K562 (cell line): ENCODE data around the gene ZFYVE28. TPM values are rescaled to one million over a fixed set of nuclear protein-coding genes. Genes with fewer than 3 reads are reported as not detected.

Experiments used
- BACH1 ChIP-seq: fragments of 200-800 bp; sonication (Bioruptor generic); IDR thresholded peaks from 2 replicates; pipeline ENCODE4 v1.6.1; 2016; ENCODE audit warnings: missing genetic modification characterization, missing compliant biosample characterization
- EGR1 ChIP-seq: fragments of 450-650 bp; conservative IDR thresholded peaks from 2 replicates; pipeline ENCODE4 v1.6.1; 2017; ENCODE audit warnings: mild to moderate bottlenecking
- ERF ChIP-seq: fragments of 450-650 bp; formaldehyde crosslinking; IDR thresholded peaks from 2 replicates; pipeline ENCODE4 v1.4.0; 2020; ENCODE audit warnings: mild to moderate bottlenecking, mixed read lengths
- ETV6 ChIP-seq, 3 experiments: fragments of 150-350 bp in 1 of 3; sonication (generic) in 1 of 3; formaldehyde crosslinking in 1 of 3; IDR thresholded peaks; 2 replicates each; pipeline versions ENCODE4 v1.6.1 to v1.8.0; 2014 to 2022; ENCODE audit warnings: borderline replicate concordance in 2 of 3, low read depth in 2 of 3, antibody characterized with exemption in 1 of 3, low read length in 1 of 3, mild to moderate bottlenecking in 1 of 3, missing genetic modification reagents in 1 of 3
- GABPA ChIP-seq: fragments of 200-800 bp; sonication (Bioruptor generic); conservative IDR thresholded peaks from 2 replicates; pipeline ENCODE4 v1.6.1; 2016; ENCODE audit warnings: low read depth, missing genetic modification characterization, missing compliant biosample characterization
- GTF2B ChIP-seq: IDR thresholded peaks from 2 replicates; pipeline ENCODE4 v1.6.1; 2011; ENCODE audit not compliant: insufficient read length; ENCODE audit errors: extremely low read depth
- JUN ChIP-seq, 2 experiments: sonication (generic) in 1 of 2; formaldehyde crosslinking in 1 of 2; IDR thresholded peaks; 2 replicates each; pipeline versions ENCODE4 v1.6.1 to v1.8.0; 2012 to 2022; ENCODE audit warnings: borderline replicate concordance in 2 of 2, mild to moderate bottlenecking in 2 of 2, improper control_type of control experiment in 1 of 2, low read depth in 1 of 2, low read length in 1 of 2, missing genetic modification reagents in 1 of 2
- MBD2 ChIP-seq: sonication (generic); IDR thresholded peaks from 2 replicates; pipeline ENCODE4 v1.6.1; 2016; ENCODE audit warnings: low read depth, borderline replicate concordance
- MEF2D ChIP-seq: conservative IDR thresholded peaks from 2 replicates; pipeline ENCODE4 v1.6.1; 2016; ENCODE audit warnings: low read depth, missing genetic modification characterization, missing compliant biosample characterization
- MIER1 ChIP-seq: fragments of 450-650 bp; IDR thresholded peaks from 2 replicates; pipeline ENCODE4 v1.6.1; 2016; ENCODE audit warnings: antibody characterized with exemption, mild to moderate bottlenecking, low read depth
- NFIC ChIP-seq: fragments of 450-650 bp; IDR thresholded peaks from 2 replicates; pipeline ENCODE4 v1.6.1; 2017; ENCODE audit warnings: mild to moderate bottlenecking, inconsistent platforms
- PRDM10 ChIP-seq: fragments of 450-650 bp; IDR thresholded peaks from 2 replicates; pipeline ENCODE4 v1.6.1; 2018; ENCODE audit not compliant: partially characterized antibody
- SMARCA4 ChIP-seq: fragments of 450-650 bp; IDR thresholded peaks from 2 replicates; pipeline ENCODE4 v1.6.1; 2016
- SMC3 ChIP-seq: conservative IDR thresholded peaks from 2 replicates; pipeline ENCODE4 v1.6.1; 2011; ENCODE audit warnings: low read depth, low read length, improper control_type of control experiment; ENCODE audit not compliant: insufficient read depth
- SNIP1 ChIP-seq: fragments of 450-650 bp; IDR thresholded peaks from 2 replicates; pipeline ENCODE4 v1.7.1; 2017; ENCODE audit warnings: low read depth, mild to moderate bottlenecking
- TFE3 ChIP-seq: fragments of 450-650 bp; formaldehyde crosslinking; IDR thresholded peaks from 2 replicates; pipeline ENCODE4 v1.4.0; 2020; ENCODE audit warnings: mild to moderate bottlenecking, mixed read lengths
- ZNF384 ChIP-seq: IDR thresholded peaks from 2 replicates; pipeline ENCODE4 v1.6.1; 2012; ENCODE audit warnings: low read depth, low read length, improper control_type of control experiment
- ZNF589 ChIP-seq: fragments of 200-800 bp; sonication (Bioruptor generic); IDR thresholded peaks from 2 replicates; pipeline ENCODE4 v1.6.1; 2016; ENCODE audit warnings: low read depth, missing genetic modification characterization, missing compliant biosample characterization
- polyA plus RNA-seq, 8 experiments: library from polyadenylated mRNA; depleted of rRNA in 4 of 8; stranded (reverse) in 5 of 8; unstranded in 3 of 8; fragments of >200 nt; fragmentation: Nextera tagmentation in 2 of 8; fragmentation: Illumina TruSeq in 1 of 8; extraction: Ambion mirVana in 2 of 8; extraction: Trizol in 1 of 8; gene quantifications; 2 replicates each; pipeline versions ENCODE4 v1.2.1 to v1.2.3, GENCODE V29; 2011 to 2014; ENCODE audit warnings: inconsistent platforms in 1 of 8, missing spikeins in 1 of 8
- total RNA-seq, 7 experiments: library from RNA; depleted of rRNA in 6 of 7; stranded (reverse); fragments of >200 nt in 6 of 7; fragmentation: Illumina TruSeq in 2 of 7; extraction: Trizol in 2 of 7; gene quantifications; 2 replicates each; pipeline versions ENCODE4 v1.2.1 to v1.2.3, GENCODE V29; 2011 to 2021; ENCODE audit warnings: low replicate concordance in 1 of 7

Gene ZFYVE28
- total and polyA plus RNA-seq, 9 of the 15 experiments (the other 6 are each of a cell fraction or from before 2014, with no cell fraction given), result 1.3 to 24.8 (median 8.9) TPM

- TF ChIP-seq MIER1 (no peak), MBD2 (peak; percentile 39; the same call in 1 of the 2 replicates), SMARCA4 (peak; percentile 48), ZNF384 (no peak), PRDM10 (no peak), NFIC (no peak; the same call in 1 of the 2 replicates), BACH1 (peak; percentile 71), ZNF589 (CRISPR knock-in tag) (no peak), MEF2D (tag) (no peak), SNIP1 (no peak), ETV6 (IDR thresholded peaks at IDR 0.05; ENCODE audit: borderline replicate concordance in 1 of 2, low read depth in 2 of 2, low read length in 1 of 2) (no peak), ETV6 (CRISPR knock-in tag; IDR thresholded peaks at IDR 0.05; ENCODE audit: borderline replicate concordance) (0 out of 2 replicates have a peak, but pooled peaks have one; percentile 26), GABPA (tag) (peak; percentile 62), SMC3 (no peak), TFE3 (CRISPR knock-in tag) (no peak), JUN (IDR thresholded peaks at IDR 0.05; ENCODE audit: borderline replicate concordance, low read depth, low read length) (no peak), JUN (CRISPR knock-in tag; IDR thresholded peaks at IDR 0.05; ENCODE audit: borderline replicate concordance) (0 out of 2 replicates have a peak, but pooled peaks have one; percentile 45), EGR1 (no peak), ERF (CRISPR knock-in tag) (no peak), GTF2B (no peak)
Measured at GRCh38 chr4:2412885-2413716, 5.3 kb downstream of the ZFYVE28 start (continued).
